PC-3 (cell line): ENCODE measurements around the gene LAMA5.

Source experiments
- CTCF ChIP-seq: fragments of 300-600 bp; sonication (generic); conservative IDR thresholded peaks from 2 replicates; pipeline ENCODE4 v1.5.1; 2017; ENCODE audit warnings: antibody characterized with exemption, low read depth, mild to moderate bottlenecking, low read length
- EZH2 ChIP-seq: fragments of 300-600 bp; sonication (generic); IDR thresholded peaks from one replicate; pipeline ENCODE4 v1.6.1; 2017; ENCODE audit warnings: antibody characterized with exemption, mild to moderate bottlenecking, low read length; ENCODE audit not compliant: unreplicated experiment
- EZH2phosphoT487 ChIP-seq: fragments of 300-600 bp; sonication (generic); IDR thresholded peaks from 2 replicates; pipeline ENCODE4 v1.6.1; 2018; ENCODE audit warnings: mild to moderate bottlenecking, antibody characterized with exemption, low read length, borderline replicate concordance

GRCh38 chr20:62342910-62343309 lies 24.2 kb downstream of the LAMA5 start:
- TF ChIP-seq EZH2 (no peak), CTCF (no peak), EZH2phosphoT487 (no peak)
